Right ventricle myocardium inferior (tissue), 1 donor: Measurements from ENCODE around the gene CCDC9. TPM values are rescaled to one million over a fixed set of nuclear protein-coding genes. Genes with fewer than 3 reads are reported as not detected.
A peak's percentile ranks its signal among the peaks of the same experiment; 100 is the strongest.
"Not testable (repeated sequence)": the region's sequence is repeated elsewhere in the genome, so short reads cannot be mapped to it uniquely, and the experiment has no call there.

Experiments
- ATAC-seq: fragments of 200-7000 bp; cut with Tn5 transposase; one replicate; pipeline ENCODE4 v1.9.1; 2020; ENCODE audit warnings: mild to moderate bottlenecking, moderate library complexity
- DNase-seq: peaks from one replicate; pipeline ENCODE4 v3.0.0; 2021; ENCODE audit errors: missing footprints
- intact Hi-C: fragments of 100-400 bp; cut with DNase I; formaldehyde crosslinking; loops from one replicate; pipeline ENCODE4 v1.11.0; 2022
- total RNA-seq: library from RNA; stranded (reverse); fragmentation: NEBNext Ultra II Directional; extraction: Animal tissue kit (Norgen Biotek cat#: 25700); gene quantifications from one replicate; pipeline ENCODE4 v1.2.1, GENCODE V29; 2021
- donor health status: DM: no; HTN: yes; CAD: no; lungs with severe emphysema.

The CCDC9 gene
- total RNA-seq, 1 donor from 2014 or later, result 21.2 TPM

- intact Hi-C loops, result loop anchor here (1.0 to 10.0 kb wide), 2 partner anchors 17 to 431 kb away; no protein-coding TSS in a partner anchor
- DNase-seq (peak; percentile 99), ATAC-seq (peak; percentile 89)
These were observed 18.0 kb downstream of the CCDC9 start, which contains the start of gene INAFM1 for GRCh38 chr19:47274071-47274890. TSS of gene INAFM1 (plus strand) at chr19:47274885. CDS start at chr19:47274920, 35 bp downstream.

- intact Hi-C loops, result loop anchor here (1.0 to 10.0 kb wide), 2 partner anchors 18 to 430 kb away; no protein-coding TSS in a partner anchor
- no peak for ATAC-seq
- DNase-seq, result peak; percentile 72
These were observed 18.8 kb downstream of the CCDC9 start for GRCh38 chr19:47274891-47275761.

DNA sequence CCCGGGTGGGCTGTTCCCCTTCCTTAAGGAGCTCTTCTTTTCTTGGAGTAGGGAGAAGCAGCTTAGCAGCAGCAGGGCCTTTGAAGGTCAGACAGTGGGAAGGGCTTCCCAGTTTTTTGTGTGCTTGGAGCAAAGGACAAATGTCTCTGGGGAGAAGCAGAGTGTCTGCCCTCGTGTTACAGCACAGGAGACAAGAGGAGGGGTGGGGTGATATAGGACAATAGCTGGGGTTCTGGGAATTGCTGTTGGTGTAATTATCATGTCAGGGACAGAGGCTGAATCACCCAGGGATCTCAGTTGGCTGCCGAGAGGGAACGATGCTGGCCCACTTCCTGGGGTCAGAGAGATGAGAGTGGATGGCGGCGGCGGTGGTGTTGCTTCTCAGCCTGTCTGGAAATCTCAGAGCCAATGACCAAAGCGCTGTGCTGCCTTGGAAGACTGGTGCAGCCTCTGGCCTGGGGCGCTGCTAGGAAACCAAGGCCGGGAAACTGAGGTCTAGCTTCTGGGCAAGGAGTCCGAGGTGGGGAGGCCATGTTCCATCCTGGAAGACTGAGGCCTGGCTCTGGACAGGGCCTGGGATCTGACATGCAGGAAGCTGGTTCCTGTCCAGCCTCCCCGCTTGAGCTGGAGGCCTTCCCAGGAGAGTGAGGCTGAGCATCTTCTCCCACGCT is 19.6 kb downstream of the CCDC9 start:
- ATAC-seq, result no peak
- peak; percentile 78 for DNase-seq

DNA sequence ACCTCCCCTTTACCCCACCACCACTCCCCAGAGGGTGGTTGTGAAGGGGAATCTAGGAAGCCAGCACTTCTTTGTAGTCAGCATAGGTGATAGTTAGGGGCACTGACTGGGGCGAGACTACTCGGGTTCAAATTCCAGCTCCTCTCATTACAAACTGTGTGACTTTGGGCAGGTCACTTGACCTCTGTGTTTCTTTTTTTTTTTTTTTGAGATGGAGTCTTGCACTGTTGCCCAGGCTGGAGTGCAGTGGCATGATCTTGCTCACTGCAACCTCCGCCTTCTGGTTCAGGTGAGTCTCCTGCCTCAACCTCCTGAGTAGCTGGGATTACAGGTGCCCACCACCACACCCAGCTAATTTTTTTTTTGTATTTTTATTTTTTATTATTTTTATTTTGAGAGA is 20.2 kb downstream of the CCDC9 start:
- DNase-seq, ATAC-seq: not testable (repeated sequence)
- intact Hi-C loops, result loop anchor here (10.0 kb wide), 1 partner anchor 428 kb away; no protein-coding TSS in a partner anchor

More for the DNA sequence above, 19.6 kb downstream of the CCDC9 start:
- intact Hi-C loops, result loop anchor here (10.0 kb wide), 1 partner anchor 429 kb away; no protein-coding TSS in a partner anchor

- intact Hi-C loops, result no loop called here
- DNase-seq, result no peak
These were observed 24.0 kb downstream of the CCDC9 start for GRCh38 chr19:47280183-47280797.

GRCh38 chr19:47283405-47284059 is 27.2 kb downstream of the CCDC9 start:
- intact Hi-C loops, result no loop called here

More at GRCh38 chr19:47280183-47280797, 24.0 kb downstream of the CCDC9 start:
- no peak for ATAC-seq

GRCh38 chr19:47284324-47284899 is 28.1 kb downstream of the CCDC9 start:
- intact Hi-C loops, result no loop called here
- no peak for DNase-seq
- ATAC-seq, result no peak

More at GRCh38 chr19:47283405-47284059, 27.2 kb downstream of the CCDC9 start:
- DNase-seq (no peak), ATAC-seq (no peak)

DNA sequence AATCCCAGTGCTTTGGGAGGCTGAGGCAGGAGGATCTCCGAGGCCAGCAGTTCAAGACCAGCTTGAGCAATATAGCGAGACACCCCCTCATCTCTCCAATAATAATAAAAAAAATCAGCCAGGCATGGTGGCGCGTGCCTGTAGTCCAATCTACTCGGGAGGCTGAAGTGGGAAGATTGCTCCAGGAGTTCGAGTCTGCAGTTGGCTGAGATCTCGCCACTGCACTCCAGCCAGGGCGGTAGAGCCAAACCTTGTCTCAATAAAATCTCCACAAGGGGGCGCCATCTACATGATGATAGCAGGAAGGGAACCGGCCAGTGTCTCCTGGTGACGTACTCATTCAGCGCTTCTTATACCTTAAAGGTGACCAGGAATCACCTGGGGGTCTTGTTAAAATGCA is 39.7 kb downstream of the CCDC9 start:
- DNase-seq, result no peak
- ATAC-seq, result peak; percentile 69
- intact Hi-C loops, result loop anchor here (2.0 to 10.0 kb wide), 2 partner anchors 95 to 129 kb away; no protein-coding TSS in a partner anchor

DNA sequence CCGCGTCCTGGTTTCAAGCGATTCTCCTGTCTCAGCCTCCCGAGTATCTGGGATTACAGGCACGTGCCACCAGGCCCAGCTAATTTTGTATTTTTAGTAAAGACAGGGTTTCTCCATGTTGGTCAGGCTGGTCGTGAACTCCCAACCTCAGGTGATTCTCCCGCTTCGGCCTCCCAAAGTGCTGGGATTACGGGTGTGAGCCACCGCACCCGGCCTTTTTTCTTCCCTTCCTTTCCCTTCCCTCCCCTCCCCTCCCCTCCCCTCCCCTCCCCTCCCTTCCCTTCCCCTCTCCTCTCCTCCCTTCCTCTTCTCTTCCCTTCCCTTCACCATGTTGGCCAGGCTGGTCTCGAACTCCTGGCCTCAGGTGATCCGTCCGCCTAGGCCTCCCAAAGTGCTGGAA is 44.5 kb downstream of the CCDC9 start:
- ATAC-seq, DNase-seq, intact Hi-C loops: not testable (repeated sequence)

GRCh38 chr19:47302249-47302648 is 45.9 kb downstream of the CCDC9 start:
- DNase-seq, result no peak
- no peak for ATAC-seq
- intact Hi-C loops, result no loop called here

GRCh38 chr19:47303966-47304365 is 47.6 kb downstream of the CCDC9 start:
- intact Hi-C loops, result no loop called here
- ATAC-seq, result no peak
- DNase-seq, result no peak

DNA sequence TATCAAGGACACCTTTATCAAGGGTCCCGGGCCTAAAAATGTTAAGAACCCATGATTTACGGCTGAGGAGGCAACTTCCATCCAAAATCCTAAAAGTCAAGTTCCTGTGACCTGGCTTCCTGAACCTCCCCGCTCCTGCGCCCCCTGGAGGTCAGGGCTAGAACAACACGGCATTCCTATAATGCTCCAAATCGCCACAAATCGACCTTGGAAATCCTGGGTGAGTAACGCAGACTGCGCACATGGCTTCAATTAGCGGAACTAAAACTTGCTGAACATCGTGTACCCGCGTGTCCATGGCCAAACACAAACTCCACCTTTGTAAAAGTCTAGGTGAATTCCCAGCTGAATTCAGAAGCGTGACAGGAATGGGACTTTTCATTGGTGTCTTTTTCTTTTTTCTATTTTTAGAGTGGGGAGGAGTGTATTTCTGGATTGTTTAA is 49.0 kb downstream of the CCDC9 start:
- intact Hi-C loops, result no loop called here
- DNase-seq, result peak; percentile 89
- ATAC-seq, result peak; percentile 60

- ATAC-seq, result no peak
- no peak for DNase-seq
- intact Hi-C loops, result no loop called here
These were observed 50.0 kb downstream of the CCDC9 start for GRCh38 chr19:47306303-47306702.

- intact Hi-C loops, result no loop called here
- ATAC-seq, result no peak
- DNase-seq, result no peak
These were observed 52.7 kb downstream of the CCDC9 start for GRCh38 chr19:47309038-47309437.

DNA sequence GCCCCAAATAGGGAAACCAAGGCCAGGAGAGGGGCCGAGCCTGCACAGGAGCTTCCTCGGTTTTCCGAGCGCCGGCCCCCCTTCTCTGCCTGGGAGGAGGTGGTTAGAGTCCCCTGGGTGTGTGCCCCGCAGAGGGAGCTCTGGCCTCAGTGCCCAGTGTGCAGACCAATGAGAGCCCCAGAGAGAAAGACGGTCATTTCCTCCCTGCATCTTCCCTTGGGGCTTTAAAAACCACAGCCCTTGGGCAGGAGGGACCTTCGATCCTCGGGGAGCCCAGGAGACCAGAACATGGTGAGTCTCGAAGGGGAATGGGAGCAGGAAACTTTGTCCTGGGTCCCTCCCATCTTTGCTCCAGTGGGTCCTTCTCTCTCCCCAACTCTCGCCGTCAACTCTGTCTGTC is 53.3 kb downstream of the CCDC9 start, which contains the start of gene C5AR1:
Gene C5AR1 (plus strand): TSS at position 254 of the 400 bp plus-strand sequence. CDS start 35 bp downstream, at position 289.
- ATAC-seq (peak; percentile 74), DNase-seq (peak; percentile 86)
- intact Hi-C loops, result no loop called here

- intact Hi-C loops, result no loop called here
- DNase-seq (no peak), ATAC-seq (no peak)
These were observed 54.0 kb downstream of the CCDC9 start for GRCh38 chr19:47310323-47310722.

DNA sequence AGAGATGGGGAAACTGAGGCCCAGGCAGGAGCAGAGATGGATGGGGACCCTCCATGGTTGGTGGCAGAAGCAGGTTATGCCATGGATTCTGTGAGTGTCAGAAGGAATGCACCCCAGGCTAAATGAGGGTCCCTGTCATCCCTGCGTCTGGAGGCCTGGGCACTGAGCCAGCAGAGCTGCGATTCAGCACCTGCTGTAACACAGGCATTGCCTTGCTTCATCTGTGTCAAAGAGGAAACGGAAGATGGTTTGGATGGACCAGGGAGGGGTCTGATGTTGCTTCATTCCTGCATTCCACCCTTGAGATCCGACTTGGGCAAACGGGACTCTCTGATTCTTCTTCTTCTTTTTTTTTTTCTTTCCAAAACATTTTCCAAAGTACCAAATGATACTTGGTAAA is 54.5 kb downstream of the CCDC9 start:
- ATAC-seq (peak; percentile 21), DNase-seq (peak; percentile 87)
- intact Hi-C loops, result no loop called here
